H9 (cell line): ENCODE results near the gene FREY1. TPM values are rescaled to one million over a fixed set of nuclear protein-coding genes. Genes with fewer than 3 reads are reported as not detected.

Experiments used
- DNase-seq: peaks from one replicate; pipeline ENCODE4 v3.0.0-alpha.2; 2017
- H2AFZ ChIP-seq: one replicate; pipeline ENCODE4 v1.6.1; 2013; ENCODE audit warnings: mild to moderate bottlenecking, low read length, control low read depth, moderate library complexity
- H2AK5ac ChIP-seq: 2 replicates; pipeline ENCODE4 v1.6.1; 2013; ENCODE audit warnings: low read length, control low read depth, mixed read lengths; ENCODE audit not compliant: insufficient read length
- H2BK120ac ChIP-seq: one replicate; pipeline ENCODE4 v1.6.1; 2013; ENCODE audit warnings: low read depth, mild to moderate bottlenecking, low read length, control low read depth, inconsistent platforms; ENCODE audit not compliant: poor library complexity, severe bottlenecking
- H2BK12ac ChIP-seq: 2 replicates; pipeline ENCODE4 v1.6.1; 2013; ENCODE audit warnings: low read length, control low read depth, mixed read lengths, low read depth; ENCODE audit not compliant: insufficient read length
- H2BK15ac ChIP-seq: 2 replicates; pipeline ENCODE4 v1.6.1; 2013; ENCODE audit warnings: low read depth, low read length, control low read depth
- H2BK20ac ChIP-seq: one replicate; pipeline ENCODE4 v1.6.1; 2013; ENCODE audit warnings: low read depth, mild to moderate bottlenecking, low read length, control low read depth, inconsistent platforms; ENCODE audit not compliant: poor library complexity, severe bottlenecking
- H2BK5ac ChIP-seq: 2 replicates; pipeline ENCODE4 v1.6.1; 2013; ENCODE audit warnings: low read length, control low read depth, mixed read lengths; ENCODE audit not compliant: insufficient read length
- H3K14ac ChIP-seq: 2 replicates; pipeline ENCODE4 v1.6.1; 2013; ENCODE audit warnings: low read length, control low read depth; ENCODE audit not compliant: insufficient read depth
- H3K18ac ChIP-seq: 2 replicates; pipeline ENCODE4 v1.6.1; 2013; ENCODE audit warnings: low read depth, mild to moderate bottlenecking, mixed read lengths, low read length, control low read depth; ENCODE audit not compliant: insufficient read length
- H3K23ac ChIP-seq: 2 replicates; pipeline ENCODE4 v1.6.1; 2013; ENCODE audit warnings: low read length, control low read depth, mixed read lengths, low read depth; ENCODE audit not compliant: insufficient read length
- H3K23me2 ChIP-seq: 2 replicates; pipeline ENCODE4 v1.6.1; 2013; ENCODE audit warnings: low read depth, mild to moderate bottlenecking, mixed read lengths, low read length, control low read depth; ENCODE audit not compliant: insufficient read length, poor library complexity, severe bottlenecking
- H3K27ac ChIP-seq: 2 replicates; pipeline ENCODE4 v1.5.1; 2013; ENCODE audit warnings: low read length, control low read depth, mixed read lengths, low read depth; ENCODE audit not compliant: insufficient read length
- H3K27me3 ChIP-seq: 2 replicates; pipeline ENCODE4 v1.6.1; 2013; ENCODE audit warnings: low read length, control low read depth, inconsistent platforms; ENCODE audit not compliant: insufficient read depth
- H3K4ac ChIP-seq: 2 replicates; pipeline ENCODE4 v1.6.1; 2013; ENCODE audit warnings: low read depth, mild to moderate bottlenecking, control low read depth, inconsistent platforms, low read length, moderate library complexity
- H3K4me1 ChIP-seq: 2 replicates; pipeline ENCODE4 v1.6.1; 2013; ENCODE audit warnings: low read length, control low read depth, inconsistent platforms; ENCODE audit not compliant: insufficient read depth
- H3K4me2 ChIP-seq: 2 replicates; pipeline ENCODE4 v1.6.1; 2013; ENCODE audit warnings: low read length, control low read depth, mixed read lengths; ENCODE audit not compliant: insufficient read length, insufficient read depth
- H3K56ac ChIP-seq: 2 replicates; pipeline ENCODE4 v1.6.1; 2013; ENCODE audit warnings: low read depth, mild to moderate bottlenecking, mixed read lengths, low read length, control low read depth; ENCODE audit not compliant: insufficient read length
- H3K79me1 ChIP-seq: 2 replicates; pipeline ENCODE4 v1.6.1; 2013; ENCODE audit warnings: low read depth, mild to moderate bottlenecking, moderate library complexity, low read length, control low read depth, inconsistent platforms; ENCODE audit not compliant: insufficient read depth, poor library complexity, severe bottlenecking
- H3K79me2 ChIP-seq: 2 replicates; pipeline ENCODE4 v1.6.1; 2013; ENCODE audit warnings: low read length, control low read depth, inconsistent platforms; ENCODE audit not compliant: insufficient read depth
- H3K9ac ChIP-seq: 2 replicates; pipeline ENCODE4 v1.6.1; 2013; ENCODE audit warnings: low read length, control low read depth, mixed read lengths; ENCODE audit not compliant: insufficient read length; ENCODE audit errors: extremely low read depth
- H3K9me3 ChIP-seq: one replicate; pipeline ENCODE4 v1.6.1; 2013; ENCODE audit warnings: low read depth, low read length, inconsistent platforms; ENCODE audit not compliant: control insufficient read depth
- H3T11ph ChIP-seq: one replicate; pipeline ENCODE4 v1.6.1; 2013; ENCODE audit warnings: mild to moderate bottlenecking, low read length, control low read depth, inconsistent platforms
- H4K20me1 ChIP-seq: one replicate; pipeline ENCODE4 v1.6.1; 2013; ENCODE audit not compliant: control insufficient read depth, insufficient read length, insufficient read depth
- H4K5ac ChIP-seq: 2 replicates; pipeline ENCODE4 v1.6.1; 2013; ENCODE audit warnings: low read depth, mild to moderate bottlenecking, mixed read lengths, low read length, control low read depth; ENCODE audit not compliant: insufficient read length
- H4K8ac ChIP-seq: replicated peaks from 2 replicates; pipeline ENCODE4 v1.6.1; 2013; ENCODE audit warnings: low read length, control low read depth, mixed read lengths, low read depth; ENCODE audit not compliant: insufficient read length
- H4K91ac ChIP-seq: 2 replicates; pipeline ENCODE4 v1.6.1; 2013; ENCODE audit warnings: low read depth, mild to moderate bottlenecking, moderate library complexity, mixed read lengths, low read length, control low read depth; ENCODE audit not compliant: insufficient read length
- H3K27ac Mint-ChIP-seq, 3 experiments: 2 replicates in 2 of 3; 3 replicates in 1 of 3; pipeline ENCODE4 v1.8.0; 2020 to 2021; ENCODE audit warnings: mixed read lengths in 3 of 3, mild to moderate bottlenecking in 1 of 3, moderate library complexity in 1 of 3
- H3K27me3 Mint-ChIP-seq: 2 replicates; pipeline ENCODE4 v1.8.0; 2021; ENCODE audit warnings: low read depth, mild to moderate bottlenecking, moderate library complexity, mixed read lengths
- H3K36me3 Mint-ChIP-seq, 3 experiments: 2 replicates in 2 of 3; 3 replicates in 1 of 3; pipeline ENCODE4 v1.8.0; 2020 to 2021; ENCODE audit warnings: low read depth in 3 of 3, mixed read lengths in 3 of 3; ENCODE audit not compliant: insufficient read depth in 1 of 3
- H3K4me1 Mint-ChIP-seq, 2 experiments: 2 replicates each; pipeline ENCODE4 v1.8.0; 2020; ENCODE audit warnings: mixed read lengths in 2 of 2
- H3K4me3 Mint-ChIP-seq, 2 experiments: 2 replicates in 1 of 2; 3 replicates in 1 of 2; pipeline ENCODE4 v1.8.0; 2020 to 2021; ENCODE audit warnings: mild to moderate bottlenecking in 2 of 2, mixed read lengths in 2 of 2, moderate library complexity in 1 of 2
- H3K9me3 Mint-ChIP-seq, 2 experiments: 2 replicates in 1 of 2; 3 replicates in 1 of 2; pipeline ENCODE4 v1.8.0; 2020; ENCODE audit warnings: mild to moderate bottlenecking in 2 of 2, mixed read lengths in 2 of 2, moderate library complexity in 1 of 2
- CTCF ChIP-seq: fragments of 200-600 bp; sonication (generic); conservative IDR thresholded peaks from 3 replicates; pipeline ENCODE4 v1.8.0; 2021; ENCODE audit warnings: antibody characterized with exemption, mild to moderate bottlenecking
- WGBS: extraction: QIAGEN DNeasy Blood & Tissue Kit; methylation state at CpG from one replicate; pipeline ENCODE4 v1.1.7; 2013; ENCODE audit warnings: missing lambda C conversion rate, low lambda C conversion rate, mixed read lengths; ENCODE audit not compliant: insufficient read length; ENCODE audit errors: extremely low coverage; 5-methylcytosine and 5-hydroxymethylcytosine counted together
- total RNA-seq: library from RNA; stranded (reverse); gene quantifications from 2 replicates; pipeline ENCODE4 v1.2.1, GENCODE V29; 2021

FREY1 gene
- total RNA-seq, 1 experiment from 2014 or later, result 2.1 TPM

- Mint-ChIP-seq H3K27me3 (no peaks in the 10 kb centered on the region), H3K4me3 (no peak overlapping the region), H3K27ac (no peak overlapping the region), H3K9me3 (no peaks in the 10 kb centered on the region), H3K36me3 (peaks cover 0 to 26% (median 9%) of the 10 kb centered on the region in 3 experiments; a peak in 5 of 7 replicates), H3K4me1 (peaks cover 10 to 16% of the 10 kb centered on the region in 2 experiments)
- Histone ChIP-seq H3K56ac (no peak overlapping the region), H2BK120ac (no peak overlapping the region), H3K4ac (no peak overlapping the region), H3K18ac (no peak overlapping the region), H3K79me1 (no peaks in the 10 kb centered on the region), H4K5ac (no peak overlapping the region), H4K8ac (no peak overlapping the region), H3K27me3 (no peaks in the 10 kb centered on the region), H3K9me3 (no peaks in the 10 kb centered on the region), H2BK5ac (no peak overlapping the region), H2BK12ac (no peak overlapping the region), H3T11ph (no peak overlapping the region), H3K23ac (no peak overlapping the region), H2AK5ac (no peak overlapping the region), H3K27ac (no peak overlapping the region), H3K14ac (no peak overlapping the region), H3K23me2 (no peaks in the 10 kb centered on the region), H4K91ac (no peak overlapping the region), H2BK15ac (no peak overlapping the region), H3K9ac (no peak overlapping the region), H3K79me2 (no peaks in the 10 kb centered on the region), H3K4me1 (0 out of 2 replicates have a peak, but pooled peaks cover 2% of the 10 kb centered on the region), H4K20me1 (no peaks in the 10 kb centered on the region), H2AFZ (no peak overlapping the region), H3K4me2 (no peak overlapping the region), H2BK20ac (no peak overlapping the region)
- no peak for TF ChIP-seq CTCF
- WGBS, result no CpG with 5 or more reads among the region's 2 CpGs
- DNase-seq, result no peak
Measured at GRCh38 chr11:45939836-45940235, 32.8 kb upstream of the FREY1 start.
